HepG2 (cell line): ENCODE data around the gene ART5. TPM values are rescaled to one million over a fixed set of nuclear protein-coding genes. Genes with fewer than 3 reads are reported as not detected.

Experiments used
- ATAC-seq: fragments of 200-7000 bp; cut with Tn5 transposase; 3 replicates; pipeline ENCODE4 v1.9.1; 2020; ENCODE audit warnings: mild to moderate bottlenecking, moderate library complexity
- BruUV-seq: library from RNA; stranded (reverse); fragments of 400-500 nt; replicated peaks from 2 replicates; lab custom pipeline; 2021; lab: Mats Ljungman, UMichigan
- CTCF ChIA-PET: fragments of 300-600 bp; formaldehyde crosslinking; extraction: SDS; loops from one replicate; lab custom pipeline; 2021; ENCODE audit warnings: low total read pairs, inconsistent platforms, low intra/inter-chr PET ratio; lab: Yijun Ruan, JAX
- POLR2A ChIA-PET: fragments of 350-600 bp; sonication (Branson Sonifier 250); formaldehyde crosslinking; loops from one replicate; lab custom pipeline; 2020; ENCODE audit warnings: antibody characterized with exemption, inconsistent platforms; lab: Yijun Ruan, JAX
- DNase-seq: peaks from one replicate; pipeline ENCODE4 v3.0.0-alpha.2; 2015; ENCODE audit warnings: low spot score
- FAIRE-seq: peaks from 3 replicates; lab custom pipeline; 2011; peaks lifted over from hg19 to GRCh38; lab: Jason Lieb, UNC
- H2AFZ ChIP-seq: one replicate; pipeline ENCODE4 v1.6.1; 2011; ENCODE audit warnings: low read length, inconsistent platforms
- H3K27ac ChIP-seq: fragments of 300-600 bp; 3 replicates; pipeline ENCODE4 v1.8.0; 2011; ENCODE audit warnings: mixed run types, mild to moderate bottlenecking, mixed read lengths, low read length, inconsistent platforms; ENCODE audit not compliant: insufficient read depth; ENCODE audit errors: extremely low read length
- H3K27me3 ChIP-seq, 2 experiments: fragments of 200-600 bp in 1 of 2; 2 replicates in 1 of 2; 3 replicates in 1 of 2; pipeline versions ENCODE4 v1.6.0 to v1.8.0; 2011; ENCODE audit warnings: low read length in 2 of 2, mild to moderate bottlenecking in 2 of 2, moderate library complexity in 2 of 2, inconsistent platforms in 1 of 2; ENCODE audit not compliant: insufficient read depth in 2 of 2, control insufficient read depth in 1 of 2
- H3K36me3 ChIP-seq, 2 experiments: fragments of 200-600 bp in 1 of 2; replicated peaks in 1 of 2; 2 replicates in 1 of 2; 3 replicates in 1 of 2; pipeline versions ENCODE4 v1.5.1 to v1.8.0; 2011; ENCODE audit warnings: low read length in 2 of 2, inconsistent platforms in 1 of 2; ENCODE audit not compliant: insufficient read depth in 2 of 2, control insufficient read depth in 1 of 2
- H3K4me1 ChIP-seq: 2 replicates; pipeline ENCODE4 v1.5.1; 2012; ENCODE audit warnings: low read length, inconsistent platforms; ENCODE audit not compliant: insufficient read depth
- H3K4me2 ChIP-seq: 2 replicates; pipeline ENCODE4 v1.6.0; 2011; ENCODE audit warnings: low read depth, low read length, inconsistent platforms
- H3K4me3 ChIP-seq, 3 experiments: fragments of 200-600 bp in 1 of 3; sonication (generic), shearing (Covaris generic) in 1 of 3; replicated peaks in 1 of 3; 2 replicates each; pipeline ENCODE4 v1.5.1; 2011 to 2016; ENCODE audit warnings: low read length in 3 of 3, inconsistent platforms in 2 of 3, low read depth in 2 of 3, mild to moderate bottlenecking in 2 of 3, control low read depth in 1 of 3, mixed read lengths in 1 of 3; ENCODE audit not compliant: insufficient read depth in 1 of 3
- H3K79me2 ChIP-seq: one replicate; pipeline ENCODE4 v1.6.1; 2011; ENCODE audit warnings: low read length, inconsistent platforms; ENCODE audit not compliant: insufficient read depth
- H3K9ac ChIP-seq: 2 replicates; pipeline ENCODE4 v1.6.0; 2011; ENCODE audit warnings: mild to moderate bottlenecking, low read depth, low read length, inconsistent platforms; ENCODE audit not compliant: insufficient read depth
- H3K9me3 ChIP-seq: 2 replicates; pipeline ENCODE4 v1.5.1; 2012; ENCODE audit warnings: mild to moderate bottlenecking, low read length
- H4K20me1 ChIP-seq: 2 replicates; pipeline ENCODE4 v1.6.0; 2011; ENCODE audit warnings: inconsistent platforms, mild to moderate bottlenecking, low read length, moderate library complexity; ENCODE audit not compliant: insufficient read depth
- BCL6 ChIP-seq: IDR thresholded peaks from 2 replicates; pipeline ENCODE4 v1.6.1; 2016; ENCODE audit warnings: missing genetic modification reagents, missing compliant biosample characterization
- HES4 ChIP-seq: sonication (generic); formaldehyde crosslinking; IDR thresholded peaks from 2 replicates; pipeline ENCODE4 v1.9.0; 2021; ENCODE audit warnings: mild to moderate bottlenecking, missing genetic modification reagents, borderline replicate concordance
- ZBTB2 ChIP-seq: sonication (generic); formaldehyde crosslinking; IDR thresholded peaks from 2 replicates; pipeline ENCODE4 v1.8.0; 2022; ENCODE audit warnings: low read depth, missing genetic modification reagents
- ZNF674 ChIP-seq: sonication (generic); formaldehyde crosslinking; IDR thresholded peaks from 2 replicates; pipeline ENCODE4 v1.5.0; 2020; ENCODE audit warnings: low read depth, mild to moderate bottlenecking, missing genetic modification reagents
- WGBS: methylation state at CpG from one replicate; pipeline ENCODE4 v1.1.6; 2017; ENCODE audit warnings: low lambda C conversion rate; 5-methylcytosine and 5-hydroxymethylcytosine counted together
- in situ Hi-C: cut with HindIII; loops from 2 replicates; pipeline ENCODE4 v1.10.0; 2017; ENCODE audit warnings: low pct_unique_long_range_greater_than_20kb; ENCODE audit not compliant: extremely low pct_ligation_motif_present
- intact Hi-C: fragments of 100-400 bp; cut with micrococcal nuclease; formaldehyde crosslinking; loops from one replicate; pipeline ENCODE4 v1.10.0; 2022; ENCODE audit not compliant: unreplicated experiment
- polyA plus RNA-seq, 8 experiments: library from polyadenylated mRNA; depleted of rRNA in 3 of 8; stranded (reverse) in 7 of 8; unstranded in 1 of 8; fragments of >200 nt; fragmentation: Illumina TruSeq in 4 of 8; extraction: Trizol in 4 of 8; gene quantifications; 2 replicates each; pipeline versions ENCODE4 v1.2.1 to v1.2.3, GENCODE V29; 2011 to 2016; ENCODE audit warnings: low read depth in 4 of 8, missing spikeins in 1 of 8, mixed read lengths in 1 of 8; ENCODE audit not compliant: insufficient read depth in 1 of 8
- total RNA-seq, 5 experiments: library from RNA; depleted of rRNA; stranded (reverse); fragments of >200 nt; fragmentation: Illumina TruSeq; extraction: Trizol; gene quantifications; 2 replicates each; pipeline ENCODE4 v1.2.3, GENCODE V29; 2016; ENCODE audit warnings: low read depth in 1 of 5

Gene ART5
- total and polyA plus RNA-seq, 2 of the 13 experiments (the other 11 are each of a cell fraction or from before 2014, with no cell fraction given), result 0.55 to 0.93 TPM

- no peak for TF ChIP-seq HES4
Measured at GRCh38 chr11:3622521-3622920, 19.3 kb downstream of the ART5 start (continued).

GRCh38 chr11:3617990-3618389, 23.8 kb downstream of the ART5 start:
- H2AFZ ChIP-seq, result no peak overlapping the region
- no peaks in the 10 kb centered on the region for H3K4me1 ChIP-seq
- no peaks in the 10 kb centered on the region for H3K9me3 ChIP-seq
- no peaks in the 10 kb centered on the region for H3K36me3 ChIP-seq
- in situ Hi-C loops, result no loop called here
- H3K4me3 ChIP-seq, result no peak overlapping the region
- ATAC-seq (no peak), DNase-seq (no peak), FAIRE-seq (no peak)
- no TSS peak for BruUV-seq
- ChIA-PET POLR2A (no interaction called here), CTCF (no interaction called here)
- H3K79me2 ChIP-seq, result no peaks in the 10 kb centered on the region
- H3K4me2 ChIP-seq, result no peak overlapping the region
- no peaks in the 10 kb centered on the region for H4K20me1 ChIP-seq
- no peak overlapping the region for H3K27ac ChIP-seq
- no peak for TF ChIP-seq ZBTB2 (CRISPR knock-in tag)
- TF ChIP-seq BCL6 (CRISPR knock-in tag), result no peak
- peaks cover 0 to 12% of the 10 kb centered on the region in 2 experiments; a peak in 3 of 5 replicates for H3K27me3 ChIP-seq
- 47% methylated on average over 8 of the region's 8 CpGs for WGBS
- no peak overlapping the region for H3K9ac ChIP-seq
- intact Hi-C loops, result no loop called here

- ChIA-PET POLR2A (no interaction called here), CTCF (no interaction called here)
- no peaks in the 10 kb centered on the region for H3K4me1 ChIP-seq
Measured at GRCh38 chr11:3616721-3617460, 24.9 kb downstream of the ART5 start.

More at GRCh38 chr11:3616721-3617460, 24.9 kb downstream of the ART5 start:
- Histone ChIP-seq H3K9ac (no peak overlapping the region), H3K27ac (no peak overlapping the region), H3K4me3 (no peak overlapping the region), H3K4me2 (no peak overlapping the region), H3K9me3 (no peaks in the 10 kb centered on the region), H3K27me3 (peaks cover 0 to 12% of the 10 kb centered on the region in 2 experiments; a peak in 3 of 5 replicates), H3K79me2 (no peaks in the 10 kb centered on the region), H4K20me1 (no peaks in the 10 kb centered on the region), H2AFZ (no peak overlapping the region), H3K36me3 (no peaks in the 10 kb centered on the region)
- ATAC-seq (peak; percentile 22; the same call in 2 of the 3 replicates), DNase-seq (no peak), FAIRE-seq (no peak)
- in situ Hi-C loops, result no loop called here
- WGBS, result 70% methylated on average over 15 of the region's 25 CpGs
- intact Hi-C loops, result no loop called here
- BruUV-seq, result no TSS peak
- TF ChIP-seq ZNF674 (CRISPR knock-in tag), result no peak
